Stimulated activated CD8-positive, alpha-beta memory T cell treated with anti-CD3 and anti-CD28 coated beads, Interleukin-12 subunit alpha, Interleukin-12 subunit beta, amount 100 ng/mL, for 4 hours (primary cell): Measurements from ENCODE around the gene PSAPL1.

Experiments
- DNase-seq: peaks from one replicate; pipeline ENCODE4 v3.0.0-alpha.2; 2020; ENCODE audit warnings: low read depth

The PSAPL1 gene, protein sequence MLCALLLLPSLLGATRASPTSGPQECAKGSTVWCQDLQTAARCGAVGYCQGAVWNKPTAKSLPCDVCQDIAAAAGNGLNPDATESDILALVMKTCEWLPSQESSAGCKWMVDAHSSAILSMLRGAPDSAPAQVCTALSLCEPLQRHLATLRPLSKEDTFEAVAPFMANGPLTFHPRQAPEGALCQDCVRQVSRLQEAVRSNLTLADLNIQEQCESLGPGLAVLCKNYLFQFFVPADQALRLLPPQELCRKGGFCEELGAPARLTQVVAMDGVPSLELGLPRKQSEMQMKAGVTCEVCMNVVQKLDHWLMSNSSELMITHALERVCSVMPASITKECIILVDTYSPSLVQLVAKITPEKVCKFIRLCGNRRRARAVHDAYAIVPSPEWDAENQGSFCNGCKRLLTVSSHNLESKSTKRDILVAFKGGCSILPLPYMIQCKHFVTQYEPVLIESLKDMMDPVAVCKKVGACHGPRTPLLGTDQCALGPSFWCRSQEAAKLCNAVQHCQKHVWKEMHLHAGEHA

DNA sequence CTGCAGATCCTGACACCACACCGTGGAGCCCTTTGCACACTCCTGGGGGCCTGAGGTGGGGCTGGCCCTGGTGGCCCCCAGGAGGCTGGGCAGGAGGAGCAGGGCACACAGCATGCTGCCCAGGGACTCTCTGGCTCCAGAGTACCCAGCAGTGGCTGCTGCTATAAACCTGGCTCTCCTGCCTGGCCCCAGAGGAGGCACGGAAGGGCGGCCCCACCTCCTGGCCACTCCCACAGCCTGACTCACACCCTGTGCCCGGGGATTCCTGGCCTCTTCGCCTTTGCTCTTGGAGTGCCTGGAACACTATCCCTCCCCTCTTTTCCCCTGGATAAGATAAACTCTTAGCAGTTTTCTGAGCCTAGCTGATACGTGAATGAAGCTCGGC, at the start of gene PSAPL1:
PSAPL1 (minus strand) TSS at position 165 of the 385 bp plus-strand sequence; CDS start at position 114, 51 bp downstream.
- DNase-seq: no peak

DNA sequence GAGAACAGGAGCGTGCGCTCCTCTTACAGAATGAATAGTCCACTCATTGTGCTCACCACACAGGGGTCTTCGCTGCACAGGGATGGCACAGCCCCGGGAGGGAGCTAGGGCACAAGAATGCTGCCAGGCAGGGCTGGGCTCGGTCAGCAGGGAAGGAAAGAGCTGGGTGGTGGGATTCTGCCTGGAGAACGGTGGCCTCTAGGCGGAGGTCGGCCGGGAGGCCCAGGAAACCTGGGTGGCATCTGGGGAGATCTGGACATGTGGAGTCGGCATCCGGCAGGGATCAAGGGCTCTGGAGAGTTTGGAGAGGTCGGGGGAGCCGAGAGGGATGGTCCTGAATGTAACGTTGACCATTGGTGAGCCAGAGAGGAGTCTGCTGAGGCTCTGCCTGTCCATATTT, 46.5 kb upstream of the PSAPL1 start:
- no peak for DNase-seq

DNA sequence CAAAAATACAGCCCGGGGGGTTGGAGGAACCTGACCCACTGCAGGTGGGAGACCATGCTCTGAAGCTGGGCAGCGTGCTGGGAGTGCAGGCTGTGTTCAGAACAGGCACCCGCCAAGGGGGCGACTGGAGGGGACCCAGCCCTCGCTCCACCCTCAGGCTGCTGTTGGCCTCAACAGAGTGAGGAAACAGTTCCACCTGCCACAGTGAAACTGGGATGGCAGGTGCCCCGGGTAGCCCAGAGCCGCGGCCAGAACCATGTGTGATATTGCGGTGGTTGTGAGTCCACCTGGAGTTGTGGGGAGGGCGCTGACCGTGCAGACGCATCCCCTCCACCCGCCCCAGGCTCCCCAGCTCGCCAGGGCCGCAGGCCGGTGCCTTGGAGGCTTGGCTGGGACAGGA, 45.7 kb upstream of the PSAPL1 start:
- no peak for DNase-seq

DNA sequence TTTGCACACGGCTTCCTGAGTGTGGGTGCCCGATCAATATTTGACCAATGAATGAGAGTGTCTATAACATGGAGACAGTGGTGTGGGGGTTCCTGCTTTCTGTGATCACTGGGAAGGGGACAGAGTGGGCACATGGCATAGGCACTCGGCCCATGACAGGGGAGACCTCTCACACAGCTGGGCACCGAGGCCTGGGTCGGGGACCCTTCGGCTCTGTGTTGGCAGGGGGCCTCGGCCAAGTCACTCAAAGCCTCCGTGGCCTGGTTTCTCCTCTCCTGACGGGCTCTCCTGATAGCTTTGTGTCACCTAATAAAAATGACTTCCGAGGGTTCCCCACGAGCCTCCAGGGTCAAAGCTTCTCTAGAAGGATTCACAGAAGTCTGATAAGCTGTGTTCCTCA, 43.9 kb upstream of the PSAPL1 start:
- no peak for DNase-seq

DNA sequence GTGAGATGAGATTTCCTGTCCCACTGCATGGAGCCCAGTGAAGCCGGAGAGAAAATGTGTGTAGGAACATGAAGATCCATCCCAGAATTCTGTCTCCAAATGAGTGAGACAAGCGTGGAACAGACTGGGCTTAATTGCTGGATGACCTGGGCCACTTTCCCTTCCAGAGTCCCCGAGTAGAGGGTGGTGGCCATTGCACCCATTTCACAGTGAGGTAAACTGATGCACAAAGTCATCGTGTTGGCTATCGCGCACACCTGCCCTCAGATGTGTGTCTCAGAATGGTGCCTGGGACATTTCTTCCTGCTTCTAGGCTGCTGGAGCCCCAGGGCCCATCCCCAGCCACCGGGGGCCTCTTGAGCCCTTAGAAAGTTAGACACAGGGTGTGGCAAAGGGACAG, 43.0 kb upstream of the PSAPL1 start:
- DNase-seq: no peak

DNA sequence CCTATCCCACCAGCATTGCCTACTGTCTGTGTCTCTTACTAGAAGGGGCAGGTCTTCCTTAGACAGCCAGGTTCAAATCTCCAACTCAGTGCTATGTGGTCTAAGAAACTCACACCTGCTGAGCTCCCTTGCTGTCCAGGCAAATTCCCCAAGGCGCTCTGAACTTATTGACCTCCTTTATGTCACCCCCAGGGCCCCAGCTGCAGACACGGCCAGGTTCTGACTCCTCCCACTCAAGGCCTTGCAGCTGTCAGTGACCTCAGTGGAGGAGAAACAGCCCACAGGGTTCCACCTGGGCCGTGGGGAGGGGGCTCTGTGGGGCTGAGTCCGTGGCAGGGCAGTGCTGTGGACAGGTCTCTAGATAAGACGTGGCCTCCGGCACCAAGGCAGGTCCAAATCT, 42.1 kb upstream of the PSAPL1 start:
- DNase-seq: no peak

DNA sequence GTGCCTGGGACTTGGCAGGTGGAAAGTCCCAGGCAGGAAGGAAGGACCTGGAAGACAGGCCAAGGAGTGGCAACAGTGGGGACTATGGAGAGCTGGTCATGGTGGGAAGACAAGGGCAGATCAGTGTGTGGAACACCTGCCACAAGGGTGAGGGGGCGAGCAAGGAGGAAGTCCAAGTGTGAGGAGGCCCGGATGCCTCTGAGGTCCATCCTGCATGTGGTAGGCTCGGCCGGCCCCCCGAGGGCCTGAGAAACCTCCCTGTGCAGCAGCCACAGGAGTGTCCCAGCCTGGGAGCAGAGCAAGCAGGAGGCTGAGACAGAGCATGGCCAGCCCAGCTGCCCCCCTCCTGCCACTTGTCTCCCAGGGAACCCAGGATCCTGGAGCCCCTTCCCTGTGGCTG, 40.5 kb upstream of the PSAPL1 start:
- DNase-seq: no peak

DNA sequence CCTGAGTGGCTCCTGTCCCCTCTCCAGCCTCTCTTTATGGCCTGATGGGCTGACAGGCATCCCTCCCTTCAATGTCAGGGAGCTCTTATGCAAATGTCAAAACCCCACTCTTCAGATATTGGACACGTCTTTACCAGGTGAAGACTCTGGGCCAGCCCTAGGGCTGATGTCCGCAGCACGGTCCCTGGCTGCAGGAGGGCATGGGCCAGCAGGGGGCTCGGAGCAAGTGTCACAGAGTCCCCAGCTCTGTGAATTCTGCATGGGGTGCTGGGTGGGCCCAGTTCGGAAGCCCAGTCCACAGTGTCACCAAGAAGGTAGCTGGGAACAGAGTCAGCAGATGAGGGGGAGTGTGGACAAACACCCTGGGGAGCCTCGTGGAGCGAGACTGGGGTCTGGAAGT, 39.6 kb upstream of the PSAPL1 start:
- no peak for DNase-seq

DNA sequence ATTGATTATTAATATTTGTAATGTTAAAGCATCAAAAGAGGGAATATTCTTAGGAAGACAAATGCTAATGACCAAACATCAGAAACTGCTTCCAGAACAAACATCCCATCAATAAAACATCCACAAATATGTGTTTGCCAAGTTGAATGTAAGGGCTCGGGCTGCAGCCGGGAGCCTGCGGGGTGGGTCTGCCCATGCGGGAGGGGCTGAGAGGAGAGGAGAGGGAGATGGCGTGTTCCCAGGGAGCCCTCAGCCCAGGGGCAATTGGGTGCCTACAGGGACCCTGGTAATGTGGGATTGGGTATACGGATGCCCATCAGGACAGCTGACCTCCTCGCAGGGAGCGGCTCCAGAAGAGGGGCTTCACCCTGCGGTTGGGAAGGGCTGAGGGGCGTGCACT, 38.4 kb upstream of the PSAPL1 start:
- DNase-seq: no peak

DNA sequence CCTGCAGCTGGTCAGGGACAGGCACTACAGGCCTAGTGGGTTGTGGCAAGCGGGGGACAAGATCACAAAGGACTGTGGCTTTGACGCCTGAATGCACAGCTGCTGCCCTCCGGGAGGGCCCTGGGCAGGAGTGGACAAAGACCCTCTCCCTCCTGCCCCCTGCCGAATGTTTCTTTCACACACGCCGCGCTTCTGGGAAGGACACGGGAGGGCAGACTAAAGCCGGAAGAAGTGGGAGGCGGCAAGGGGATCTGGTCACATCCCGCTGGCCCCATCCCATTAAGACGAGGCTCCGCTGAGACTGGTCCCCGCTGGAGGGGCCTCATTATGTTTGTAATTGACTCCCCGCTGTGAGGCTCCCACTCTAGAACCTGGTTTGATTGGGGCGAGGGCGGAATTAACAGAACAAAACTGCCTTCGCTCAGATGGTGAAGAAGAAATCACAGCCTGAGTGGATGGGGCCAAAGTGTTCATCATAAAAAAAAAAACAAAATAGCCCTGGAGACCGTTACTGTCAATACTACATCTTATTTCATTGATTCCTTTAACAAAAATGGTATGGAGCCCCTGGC, 37.8 kb upstream of the PSAPL1 start:
- DNase-seq: no peak

DNA sequence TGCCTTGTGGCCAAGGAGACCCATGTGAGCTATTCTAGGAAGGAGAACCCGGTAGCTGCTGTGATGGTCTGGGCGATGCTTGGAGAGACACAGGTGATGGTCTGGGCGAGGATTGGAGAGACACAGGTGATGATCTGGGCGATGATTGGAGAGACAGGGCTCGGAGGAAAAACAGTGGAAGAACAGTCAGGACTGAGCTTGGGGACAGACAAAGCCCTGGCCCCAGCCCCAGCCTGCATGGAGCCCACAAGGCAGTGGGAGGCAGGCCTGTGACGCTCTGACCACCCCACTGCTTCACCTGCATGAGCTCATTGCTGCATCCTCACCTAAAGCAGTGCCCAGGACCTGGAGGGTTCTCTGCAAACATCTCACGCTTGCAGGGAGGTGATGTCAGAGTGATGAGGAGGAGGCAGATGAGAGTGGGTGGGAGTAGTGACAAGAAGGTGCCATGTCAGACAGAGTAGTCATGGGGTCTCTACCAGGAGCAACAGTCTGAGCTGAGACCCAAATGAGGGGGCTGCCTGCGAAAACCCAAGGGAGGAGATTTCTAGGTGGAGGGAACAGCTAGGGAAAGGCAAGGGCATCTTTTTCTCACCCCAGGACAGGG, 35.9 kb upstream of the PSAPL1 start:
- DNase-seq: no peak

DNA sequence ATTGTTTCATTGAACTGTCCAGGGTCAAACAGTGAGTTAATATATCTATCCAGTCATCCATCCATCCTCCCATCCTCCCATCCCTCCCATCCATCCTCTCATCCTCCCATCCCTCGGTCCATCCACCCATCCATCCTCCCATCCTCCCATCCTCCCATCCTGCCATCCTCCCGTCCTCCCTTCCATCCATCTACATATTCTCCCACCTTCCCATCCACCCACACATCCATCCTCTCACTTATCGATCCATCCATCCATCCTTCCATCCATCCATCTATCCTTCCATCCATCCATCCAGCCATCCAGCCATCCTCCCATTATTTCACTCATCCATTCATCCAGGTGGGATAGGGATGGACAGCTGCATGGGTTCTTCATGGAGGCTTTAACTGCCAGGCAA, 35.4 kb upstream of the PSAPL1 start:
- DNase-seq: no peak

DNA sequence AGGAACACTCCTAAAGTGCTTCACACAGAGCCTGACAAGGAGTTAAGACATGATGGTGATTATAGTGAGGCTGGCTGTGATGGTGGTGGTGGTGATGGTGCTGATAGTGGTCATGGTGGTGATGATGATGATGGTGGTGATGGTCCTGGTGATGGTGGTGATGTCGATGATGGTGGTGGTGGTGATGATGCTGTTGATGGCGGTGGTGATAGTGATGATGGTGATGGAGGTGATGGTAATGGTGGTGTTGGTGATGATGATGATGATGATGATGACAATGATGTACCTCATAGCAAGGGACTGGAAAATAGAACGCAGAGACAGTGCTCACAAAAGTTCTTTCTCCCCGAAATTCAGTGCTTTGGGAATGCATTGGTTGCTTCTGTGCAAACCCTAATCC, 34.3 kb upstream of the PSAPL1 start:
- no peak for DNase-seq

DNA sequence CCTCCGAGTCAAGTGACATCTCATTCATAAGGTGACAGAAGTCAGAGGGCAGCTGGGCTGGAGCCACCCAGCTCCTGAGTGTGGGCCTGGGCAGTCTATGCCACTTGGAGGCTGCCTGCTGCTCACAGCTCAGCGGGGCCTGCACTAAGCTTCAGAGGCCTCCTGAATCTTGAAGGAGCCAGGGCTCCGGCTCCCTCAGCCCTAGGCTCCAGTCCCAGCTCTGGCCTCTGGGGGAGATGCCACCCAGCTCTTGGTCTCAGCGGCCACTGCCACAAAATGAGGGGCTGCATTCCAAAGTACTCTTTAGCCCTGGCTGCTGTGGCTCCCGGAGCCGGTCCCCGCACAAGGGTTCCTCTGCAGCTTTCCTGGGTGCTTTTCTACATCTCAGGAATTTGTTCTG, 32.7 kb upstream of the PSAPL1 start:
- DNase-seq: no peak

DNA sequence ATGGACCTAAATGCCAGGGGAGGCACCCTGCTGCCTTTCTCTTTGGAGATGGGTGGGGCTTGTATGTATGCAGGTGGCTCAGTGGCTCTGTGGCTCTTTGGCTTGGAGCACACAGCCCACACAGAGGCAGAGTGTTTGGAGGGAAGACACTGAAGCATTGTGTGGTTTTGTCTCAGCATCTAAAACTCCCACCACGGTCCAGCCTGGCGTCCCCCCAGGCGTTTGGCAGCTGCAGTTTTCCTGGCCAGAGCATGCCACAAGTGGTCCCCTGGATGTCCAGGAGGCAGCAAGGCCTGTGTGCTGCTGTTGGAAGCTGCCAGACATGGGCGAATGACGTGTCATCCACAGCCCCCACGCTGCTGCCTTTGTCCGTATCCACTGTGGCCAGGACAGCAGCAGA, 32.2 kb upstream of the PSAPL1 start:
- DNase-seq: no peak

DNA sequence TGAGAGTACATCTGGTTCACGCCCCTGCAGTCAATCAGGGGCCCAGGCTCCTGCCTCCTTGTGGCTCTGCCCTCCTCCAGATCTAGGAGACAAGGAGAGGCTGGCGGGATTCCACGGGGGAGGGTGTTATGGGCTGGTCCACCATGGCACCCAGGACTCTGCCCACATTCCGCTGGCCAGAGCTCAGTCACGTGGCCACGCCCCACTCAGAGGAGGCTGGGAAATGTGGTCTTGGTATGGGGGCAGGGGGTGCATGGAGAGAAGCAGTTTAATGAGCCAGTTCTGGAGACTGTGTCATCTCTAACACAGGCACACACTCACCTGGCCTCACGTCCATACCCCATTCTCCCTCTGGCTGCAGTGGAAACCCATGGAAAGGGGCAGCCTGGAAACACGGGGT, 31.5 kb upstream of the PSAPL1 start:
- DNase-seq: no peak

DNA sequence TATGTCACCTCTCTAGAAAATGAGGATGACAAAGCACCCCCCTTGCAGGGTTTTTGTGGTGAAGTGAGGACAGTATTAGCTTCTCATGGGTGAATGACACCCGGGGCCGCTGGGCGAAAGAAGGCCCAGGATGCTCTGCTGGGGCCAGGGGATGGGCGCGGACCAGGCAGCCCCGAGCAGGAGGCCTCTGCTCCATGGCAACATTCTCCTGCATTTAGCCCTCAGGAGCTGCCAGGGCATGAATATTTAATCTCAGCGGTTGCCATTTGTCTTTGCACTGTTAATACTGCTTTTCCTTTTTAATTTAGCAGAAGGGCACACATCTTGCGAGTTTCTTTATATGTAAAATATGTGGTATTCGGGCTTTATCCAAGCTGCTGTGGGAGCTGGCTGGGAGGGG, 30.3 kb upstream of the PSAPL1 start:
- DNase-seq: no peak

DNA sequence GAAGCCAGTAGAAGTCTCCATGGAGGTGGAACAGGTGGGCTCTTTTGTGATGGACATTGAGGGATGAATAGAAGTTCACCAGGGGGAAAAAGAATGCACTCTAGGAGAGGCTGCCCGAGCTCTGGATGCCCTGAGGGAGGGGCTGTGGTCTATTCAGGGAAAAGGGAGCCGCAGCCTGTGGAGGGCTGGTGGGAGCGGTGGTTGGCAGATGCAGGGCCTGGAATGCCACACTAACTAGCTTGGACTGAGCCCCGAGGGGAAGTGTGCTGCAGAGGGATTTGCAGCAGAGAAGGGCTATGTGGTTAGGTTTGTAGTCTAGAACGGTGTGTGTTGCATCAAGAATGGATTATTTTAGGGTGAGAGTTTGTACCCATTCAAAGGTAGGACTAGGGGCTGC, 29.5 kb upstream of the PSAPL1 start:
- no peak for DNase-seq

DNA sequence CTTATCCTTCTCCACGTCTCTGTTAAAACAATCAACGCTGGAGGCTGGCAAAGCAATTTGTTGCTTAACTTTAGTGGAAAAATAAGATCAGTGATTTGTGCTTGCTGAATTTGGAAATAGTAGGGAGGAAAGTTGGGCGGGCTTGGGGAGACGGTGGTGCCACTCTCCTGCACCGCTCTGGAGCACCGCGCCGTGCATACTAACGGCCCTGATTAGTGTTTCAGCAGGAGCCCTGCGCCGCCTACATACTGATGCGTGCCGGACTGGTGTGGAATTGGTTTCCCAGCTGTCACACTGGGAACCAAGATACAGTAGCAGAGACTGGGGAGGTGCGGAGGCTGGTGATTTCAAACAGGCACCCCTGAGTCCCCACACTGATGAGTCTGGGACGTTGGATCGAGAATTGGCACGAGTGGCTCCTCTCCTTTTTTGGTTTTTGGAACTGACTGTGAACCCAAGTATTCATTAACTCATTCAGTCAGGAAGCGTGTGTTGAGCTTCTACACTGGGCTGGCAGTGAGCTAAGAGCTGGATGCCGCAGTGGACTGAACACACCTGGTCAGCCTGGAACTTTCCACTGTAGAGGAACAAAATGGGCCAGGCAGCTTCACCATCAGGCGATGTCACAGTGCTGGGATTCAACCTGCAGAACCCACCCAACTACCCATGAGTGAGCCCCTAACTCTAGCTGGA, 29.0 kb upstream of the PSAPL1 start:
- no peak for DNase-seq

DNA sequence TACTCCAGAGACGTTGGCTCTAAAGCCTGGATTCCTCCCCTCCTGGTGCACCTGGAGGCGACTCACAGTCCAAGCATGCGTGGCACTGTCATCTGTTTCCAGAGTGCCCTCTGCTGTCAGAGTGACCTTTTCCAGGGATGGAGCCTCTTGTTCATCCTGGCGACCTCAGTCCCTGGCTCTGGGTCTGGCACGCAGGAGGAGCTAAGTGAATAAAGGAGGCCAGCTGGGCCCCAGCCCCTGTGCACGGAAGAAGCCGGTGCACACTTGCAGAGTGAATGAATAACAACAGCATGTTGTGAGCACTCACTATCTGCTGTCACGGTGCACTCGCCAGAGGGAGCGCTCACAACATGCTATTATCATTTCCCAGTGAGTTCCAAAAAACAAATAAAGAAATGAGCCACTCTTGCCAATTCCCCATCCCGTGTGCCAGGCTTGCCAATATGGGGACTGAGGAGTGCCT, 27.8 kb upstream of the PSAPL1 start:
- DNase-seq: no peak

DNA sequence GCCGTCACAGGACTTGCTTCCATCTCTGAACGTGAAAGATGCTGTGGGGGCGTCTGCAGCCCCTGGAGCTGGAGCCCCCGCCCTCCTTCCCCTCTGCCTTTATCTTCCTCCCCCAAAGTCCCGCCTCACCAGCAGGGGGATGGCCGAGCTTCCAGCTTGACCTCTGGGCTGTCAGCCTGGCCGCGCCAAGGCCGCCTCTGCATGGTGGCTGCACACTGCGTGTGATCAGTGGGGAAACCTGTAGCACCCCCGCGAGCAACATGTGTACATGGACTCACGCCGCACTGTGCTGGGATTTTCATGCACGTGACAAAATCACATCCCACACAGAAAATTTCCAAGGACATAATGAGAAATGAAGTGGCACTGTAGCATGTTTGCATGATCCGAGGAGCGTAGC, 26.5 kb upstream of the PSAPL1 start:
- no peak for DNase-seq

DNA sequence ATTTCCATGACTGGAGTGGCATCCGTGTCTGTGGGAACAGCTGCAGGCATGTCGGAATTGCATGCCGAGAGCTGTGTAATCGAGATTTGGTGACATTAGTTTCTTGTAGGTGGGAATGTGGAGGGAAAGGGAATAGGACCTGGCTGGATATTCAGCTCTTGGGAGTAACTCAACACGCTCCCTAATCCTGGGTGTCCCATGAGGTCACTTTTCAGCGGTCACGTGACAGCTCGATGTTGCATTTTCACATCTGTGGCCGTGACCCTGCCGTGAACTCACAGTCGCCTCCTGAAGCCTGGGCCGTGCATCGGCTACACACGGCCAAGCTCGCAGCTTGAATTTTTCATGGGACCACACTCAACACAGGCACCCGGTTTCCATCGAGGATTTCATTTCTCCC, 25.8 kb upstream of the PSAPL1 start:
- DNase-seq: no peak

DNA sequence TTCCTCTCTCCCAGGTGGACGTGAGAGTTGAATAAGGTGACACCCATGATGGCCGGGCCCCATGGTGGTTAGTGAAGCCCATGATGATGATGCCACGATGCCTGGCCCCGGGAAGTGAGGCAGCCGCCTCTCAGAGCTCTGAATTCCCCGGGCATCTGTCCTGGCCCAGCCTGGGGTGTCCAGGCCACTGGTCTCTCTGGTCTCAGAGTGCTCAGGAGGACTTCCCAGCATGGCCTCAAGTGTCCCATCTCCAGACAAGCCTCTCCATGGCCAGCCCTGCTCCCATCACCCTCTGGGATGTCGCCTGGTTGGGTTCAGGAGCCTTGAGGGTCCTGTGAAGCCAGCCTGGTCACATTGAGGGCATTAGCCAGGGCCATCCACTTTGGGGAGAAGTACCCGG, 24.7 kb upstream of the PSAPL1 start:
- DNase-seq: no peak
